HG02970 (cell line): ENCODE measurements around the gene ZNF17.

Experiments used
- ATAC-seq: cut with Tn5 transposase; IDR thresholded peaks from one replicate; pipeline ENCODE4 v1.9.1; 2021; ENCODE audit warnings: mild to moderate bottlenecking, moderate library complexity, moderate number of reproducible peaks; ENCODE audit not compliant: unreplicated experiment, low FRiP score

Gene ZNF17

DNA sequence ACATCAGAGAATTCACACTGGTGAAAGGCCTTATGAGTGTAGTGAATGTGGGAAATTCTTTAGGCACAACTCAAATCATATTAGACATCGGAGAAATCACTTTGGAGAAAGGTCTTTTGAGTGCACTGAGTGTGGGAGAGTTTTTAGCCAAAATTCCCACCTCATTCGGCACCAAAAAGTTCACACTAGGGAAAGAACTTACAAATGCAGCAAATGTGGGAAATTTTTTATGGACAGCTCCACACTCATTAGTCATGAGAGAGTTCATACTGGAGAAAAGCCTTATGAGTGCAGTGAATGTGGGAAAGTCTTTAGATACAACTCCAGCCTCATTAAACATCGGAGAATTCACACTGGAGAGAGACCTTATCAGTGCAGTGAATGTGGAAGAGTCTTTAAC lies 10.1 kb downstream of the ZNF17 start:
- ATAC-seq, result no peak

DNA sequence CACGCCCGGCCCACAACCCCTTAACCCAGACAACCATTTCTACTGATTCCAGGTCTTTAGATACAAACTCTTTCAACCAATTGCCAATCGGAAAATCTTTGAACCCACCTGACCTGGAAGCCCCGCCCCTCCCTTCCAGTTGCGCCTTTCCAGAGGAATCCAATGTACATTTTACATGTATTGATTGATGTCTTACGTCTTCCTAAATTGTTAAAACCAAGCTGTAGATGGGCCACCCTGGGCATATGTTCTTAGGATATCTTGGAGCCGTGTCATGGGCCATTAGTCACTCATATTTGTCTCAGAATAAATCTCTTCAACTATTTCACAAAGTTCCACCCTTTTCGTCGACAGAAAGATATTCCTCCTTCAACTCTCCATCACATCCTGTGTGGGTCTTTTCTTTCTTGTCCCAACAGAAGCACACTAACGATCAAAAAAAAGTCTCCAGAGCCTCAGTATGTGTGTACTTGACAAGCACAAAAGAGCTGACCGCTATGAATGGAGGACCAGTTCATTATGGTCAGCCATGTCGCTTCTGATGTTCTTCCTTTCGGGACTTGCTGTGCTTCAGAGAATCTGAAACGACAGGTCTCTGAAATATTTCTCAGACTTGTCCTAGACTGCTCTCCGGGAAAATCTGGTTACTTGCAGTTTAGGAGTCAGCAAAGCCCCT lies 23.6 kb downstream of the ZNF17 start:
- peak; percentile 13 for ATAC-seq

DNA sequence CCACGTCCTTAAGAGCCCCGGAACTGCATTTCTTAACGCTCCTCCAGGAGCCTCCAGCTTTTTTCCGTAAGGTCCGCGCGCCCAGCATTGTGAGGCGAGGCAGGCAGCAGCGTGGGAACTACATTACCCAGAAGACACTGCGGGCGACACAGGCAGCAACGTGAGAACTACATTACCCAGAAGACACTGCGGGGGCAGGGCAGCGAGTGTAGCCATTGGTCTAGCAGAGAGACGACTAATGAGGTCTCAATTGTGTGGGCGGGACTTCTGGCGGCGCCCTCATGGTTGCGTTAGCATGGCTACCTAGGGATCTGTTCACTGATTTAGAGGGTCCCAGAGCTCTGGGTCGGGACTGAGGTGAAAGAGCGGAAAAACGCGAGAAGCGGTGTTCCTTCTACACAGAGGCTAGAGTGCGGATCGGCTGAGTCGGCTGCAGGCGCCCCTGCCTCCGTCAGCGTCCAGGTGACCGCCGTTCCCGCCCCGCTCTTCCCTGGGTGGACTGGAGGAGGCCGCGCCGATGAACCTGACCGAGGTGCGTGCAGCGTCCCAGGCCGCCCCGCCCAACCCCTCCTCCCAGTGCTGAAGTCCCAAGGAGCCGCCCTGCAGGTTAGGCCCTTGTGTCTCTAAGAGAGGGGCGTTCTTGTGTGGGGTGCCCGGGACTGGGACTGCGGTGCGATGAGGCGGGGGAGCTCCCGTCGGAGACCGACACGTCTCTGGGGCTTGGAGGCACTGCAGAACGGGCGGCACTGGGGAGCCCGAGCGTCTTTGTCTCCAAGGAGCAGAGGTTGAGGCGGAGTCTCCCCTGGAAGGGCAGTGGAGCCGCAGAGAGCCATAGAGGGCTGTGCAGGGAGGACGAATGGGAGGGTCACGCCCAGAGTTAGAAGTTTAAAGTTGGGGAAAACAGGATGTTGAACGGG lies 24.4 kb downstream of the ZNF17 start, which contains the start of gene ZNF749:
ZNF749 (plus strand) TSS at position 264 of the 917 bp plus-strand sequence; CDS start at position 518, 254 bp downstream.
- peak; percentile 94 for ATAC-seq

- no peak for ATAC-seq
Measured at GRCh38 chr19:57436417-57436816, 25.5 kb downstream of the ZNF17 start.

DNA sequence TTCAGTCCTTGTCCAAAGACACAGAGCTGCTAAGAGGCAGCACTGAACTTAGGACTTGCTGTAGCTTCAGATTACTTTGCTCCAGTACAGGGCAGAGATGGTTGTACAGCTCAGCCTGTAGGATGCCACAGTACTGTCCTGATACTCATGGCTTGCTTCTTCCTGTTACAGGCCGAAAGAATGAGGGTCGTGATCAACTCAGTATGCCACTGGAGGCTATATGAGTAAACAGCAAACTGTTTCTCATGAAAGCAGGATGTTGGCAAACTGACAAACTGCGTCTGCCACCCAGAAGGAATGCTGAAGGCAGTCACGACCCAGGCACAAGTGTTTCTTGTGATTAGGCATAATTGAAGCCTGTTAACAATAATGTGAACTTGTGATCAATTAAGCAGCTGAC lies 27.0 kb downstream of the ZNF17 start:
- ATAC-seq, result no peak

GRCh38 chr19:57438925-57439324 lies 28.0 kb downstream of the ZNF17 start:
- no peak for ATAC-seq

- ATAC-seq, result no peak
Measured at GRCh38 chr19:57441979-57442752, 31.2 kb downstream of the ZNF17 start.

GRCh38 chr19:57443121-57443696 lies 32.2 kb downstream of the ZNF17 start:
- no peak for ATAC-seq

DNA sequence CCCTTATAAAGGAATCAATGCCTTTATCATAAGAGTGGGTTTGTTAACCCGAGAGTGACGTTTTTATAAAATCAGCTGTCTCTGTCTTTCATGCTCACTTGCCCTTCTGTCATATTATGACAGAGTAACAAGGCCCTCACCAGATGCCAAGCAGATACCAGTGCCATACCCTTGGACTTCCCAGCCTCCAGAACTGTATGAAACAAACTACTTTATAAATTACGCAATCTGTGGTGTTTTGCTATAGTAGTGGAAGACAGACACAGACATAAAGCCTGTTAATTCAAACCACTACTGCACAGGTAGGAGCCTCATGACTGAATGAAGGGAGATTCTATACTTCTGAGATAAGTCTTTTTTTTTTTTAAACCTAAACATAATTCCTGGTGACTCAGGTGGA lies 41.3 kb downstream of the ZNF17 start:
- ATAC-seq, result no peak

DNA sequence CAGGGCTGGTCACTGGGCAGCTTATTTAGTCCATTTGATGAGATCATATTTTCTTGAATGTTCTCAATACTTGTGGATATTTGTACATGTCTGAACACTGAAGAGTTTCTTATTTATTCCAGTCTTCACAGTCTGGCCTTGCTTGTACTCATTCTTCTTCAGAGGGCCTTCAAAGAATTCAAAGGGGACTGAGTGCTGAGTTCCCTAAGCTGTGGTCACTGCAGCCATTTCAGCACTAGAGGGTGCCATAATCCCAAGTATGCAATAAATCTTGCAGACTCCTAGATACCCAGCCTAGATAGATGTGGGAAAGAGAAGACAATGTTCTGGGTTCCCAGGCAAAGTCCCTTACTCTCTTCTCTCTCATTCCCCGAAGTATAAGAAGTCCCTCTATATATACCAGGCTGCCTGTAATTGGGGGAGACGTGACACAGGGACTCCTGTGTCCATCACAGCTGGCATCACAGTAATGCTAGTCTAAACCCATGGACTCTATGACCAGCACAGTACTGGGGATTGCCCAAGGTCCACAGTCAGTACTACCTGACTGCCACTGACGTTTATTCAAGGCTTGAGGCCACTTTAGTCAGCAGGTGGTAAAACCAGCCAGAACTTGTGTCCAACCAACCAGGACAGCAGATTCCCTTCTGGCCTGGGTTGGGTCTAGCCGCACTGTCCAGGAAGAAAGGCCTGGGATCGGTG lies 54.9 kb downstream of the ZNF17 start:
- no peak for ATAC-seq

- no peak for ATAC-seq
Measured at GRCh38 chr19:57466489-57466888, 55.5 kb downstream of the ZNF17 start.
